HCT116 (cell line): ENCODE measurements around the gene GALNT18. TPM values are rescaled to one million over a fixed set of nuclear protein-coding genes. Genes with fewer than 3 reads are reported as not detected.

Experiments used
- ATAC-seq: fragments of 200-7000 bp; cut with Tn5 transposase; 2 replicates; pipeline ENCODE4 v1.9.1; 2020; ENCODE audit warnings: mild to moderate bottlenecking, moderate library complexity
- BruUV-seq: library from RNA; stranded (reverse); fragments of 400-500 nt; replicated peaks from 2 replicates; lab custom pipeline; 2021; lab: Mats Ljungman, UMichigan
- CTCF ChIA-PET: fragments of 300-600 bp; sonication (Branson Sonifier 250); formaldehyde crosslinking; loops from one replicate; lab custom pipeline; 2021; ENCODE audit warnings: antibody characterized with exemption; lab: Charles Lee
- POLR2A ChIA-PET: fragments of 300-600, 350-600 bp; sonication (Branson Sonifier 250); formaldehyde crosslinking; loops from one replicate; lab custom pipeline; 2021; ENCODE audit warnings: antibody characterized with exemption; lab: Charles Lee
- RAD21 ChIA-PET, 2 experiments: fragments of 300-600 bp; sonication (Branson Sonifier 250); formaldehyde crosslinking; loops; one replicate each; lab custom pipeline; 2023; ENCODE audit warnings: low total read pairs in 2 of 2; ENCODE audit not compliant: uncharacterized antibody in 2 of 2, unreplicated experiment in 2 of 2, low non-redundant PET in 1 of 2; lab: Charles Lee
- DNase-seq: peaks from one replicate; pipeline ENCODE4 v3.0.0-alpha.2; 2010; ENCODE audit warnings: low read depth, low spot score
- H2AFZ ChIP-seq: fragments of 200-600 bp; shearing (Covaris generic), sonication (generic); 2 replicates; pipeline ENCODE4 v1.6.1; 2017; ENCODE audit warnings: low read depth, mixed run types, mixed read lengths, antibody characterized with exemption, low read length; ENCODE audit not compliant: poor library complexity, severe bottlenecking
- H3K27ac ChIP-seq: 2 replicates; pipeline ENCODE4 v1.5.1; 2012; ENCODE audit warnings: low read depth, low read length
- H3K27me3 ChIP-seq: fragments of 200-600 bp; sonication (generic); 2 replicates; pipeline ENCODE4 v1.6.1; 2016; ENCODE audit warnings: mixed run types, low read length, mixed read lengths; ENCODE audit not compliant: insufficient read depth
- H3K36me3 ChIP-seq, 2 experiments: fragments of 200-500 bp in 1 of 2; fragments of 200-600 bp in 1 of 2; sonication (Bioruptor generic) in 1 of 2; sonication (generic) in 1 of 2; 2 replicates each; pipeline versions ENCODE4 v1.5.1 to v1.6.1; 2014 to 2016; ENCODE audit warnings: low read length in 2 of 2, inconsistent platforms in 1 of 2, mixed read lengths in 1 of 2, mixed run types in 1 of 2; ENCODE audit not compliant: insufficient read depth in 2 of 2, control insufficient read depth in 1 of 2
- H3K4me1 ChIP-seq, 2 experiments: fragments of 200-600 bp in 1 of 2; sonication (generic) in 1 of 2; 2 replicates each; pipeline versions ENCODE4 v1.5.1 to v1.6.1; 2012 to 2017; ENCODE audit warnings: low read length in 2 of 2, inconsistent platforms in 1 of 2, mild to moderate bottlenecking in 1 of 2, mixed read lengths in 1 of 2, mixed run types in 1 of 2, moderate library complexity in 1 of 2; ENCODE audit not compliant: insufficient read depth in 2 of 2, control insufficient read depth in 1 of 2
- H3K4me2 ChIP-seq: fragments of 200-600 bp; sonication (generic); 2 replicates; pipeline ENCODE4 v1.6.1; 2017; ENCODE audit warnings: mixed run types, low read length, mixed read lengths
- H3K4me3 ChIP-seq, 2 experiments: fragments of 200-600 bp in 1 of 2; sonication (generic) in 1 of 2; replicated peaks in 1 of 2; 2 replicates each; pipeline ENCODE4 v1.5.1; 2011 to 2016; ENCODE audit warnings: low read length in 2 of 2, control low read depth in 1 of 2, low read depth in 1 of 2, mild to moderate bottlenecking in 1 of 2, mixed read lengths in 1 of 2, mixed run types in 1 of 2
- H3K79me2 ChIP-seq: fragments of 200-600 bp; sonication (generic); 2 replicates; pipeline ENCODE4 v1.6.1; 2017; ENCODE audit warnings: mild to moderate bottlenecking, mixed run types, low read length, moderate library complexity, mixed read lengths; ENCODE audit not compliant: insufficient read depth
- H3K9ac ChIP-seq: fragments of 200-600 bp; sonication (generic); 2 replicates; pipeline ENCODE4 v1.6.1; 2016; ENCODE audit warnings: low read length, mixed read lengths
- H3K9me2 ChIP-seq: fragments of 200-600 bp; sonication (generic), shearing (Covaris generic); 2 replicates; pipeline ENCODE4 v1.6.1; 2017; ENCODE audit warnings: mixed run types, mild to moderate bottlenecking, moderate library complexity; ENCODE audit not compliant: insufficient read depth
- H3K9me3 ChIP-seq, 2 experiments: fragments of 200-500 bp in 1 of 2; fragments of 200-600 bp in 1 of 2; sonication (Bioruptor generic) in 1 of 2; sonication (generic) in 1 of 2; 2 replicates each; pipeline ENCODE4 v1.6.1; 2014 to 2017; ENCODE audit warnings: low read length in 2 of 2, mixed read lengths in 2 of 2, inconsistent platforms in 1 of 2, low read depth in 1 of 2, mild to moderate bottlenecking in 1 of 2, mixed run types in 1 of 2, moderate library complexity in 1 of 2; ENCODE audit not compliant: control insufficient read depth in 1 of 2, insufficient read depth in 1 of 2
- H4K20me1 ChIP-seq: fragments of 200-600 bp; sonication (generic), shearing (Covaris generic); 2 replicates; pipeline ENCODE4 v1.6.1; 2017; ENCODE audit warnings: mixed run types, mild to moderate bottlenecking, moderate library complexity; ENCODE audit not compliant: insufficient read depth
- ELF1 ChIP-seq: IDR thresholded peaks from 2 replicates; pipeline ENCODE4 v1.6.1; 2012; ENCODE audit warnings: low read depth, borderline replicate concordance
- POLR2A ChIP-seq: IDR thresholded peaks from 2 replicates; pipeline ENCODE4 v1.7.0; 2011; ENCODE audit warnings: borderline replicate concordance; ENCODE audit not compliant: insufficient read depth, insufficient read length; ENCODE audit errors: extremely low read depth
- RAD21 ChIP-seq: IDR thresholded peaks from 2 replicates; pipeline ENCODE4 v1.6.1; 2012; ENCODE audit warnings: low read depth, mild to moderate bottlenecking
- SIN3A ChIP-seq: IDR thresholded peaks from 2 replicates; pipeline ENCODE4 v1.6.1; 2012; ENCODE audit warnings: low read depth
- SRF ChIP-seq: IDR thresholded peaks from 2 replicates; pipeline ENCODE4 v1.6.1; 2012; ENCODE audit warnings: low read depth
- intact Hi-C: fragments of 100-400 bp; cut with micrococcal nuclease; formaldehyde crosslinking; loops from 2 replicates; pipeline ENCODE4 v1.10.0; 2022
- total RNA-seq: library from RNA; stranded (reverse); gene quantifications from one replicate; pipeline ENCODE4 v1.2.1, GENCODE V29; 2021; ENCODE audit not compliant: unreplicated experiment
- TF ChIP-seq, protein P1 (sequence below), 3 experiments: fragments of 200-600 bp in 1 of 3; sonication (generic) in 1 of 3; IDR thresholded peaks in 2 of 3; conservative IDR thresholded peaks in 1 of 3; 2 replicates each; pipeline ENCODE4 v1.5.1; 2012 to 2017; ENCODE audit warnings: low read depth in 2 of 3, low read length in 2 of 3, antibody characterized with exemption in 1 of 3, borderline replicate concordance in 1 of 3, control low read depth in 1 of 3, mild to moderate bottlenecking in 1 of 3, mixed read lengths in 1 of 3, mixed run types in 1 of 3, moderate library complexity in 1 of 3; ENCODE audit not compliant: insufficient read depth in 1 of 3
- TF ChIP-seq, protein P2 (sequence below): IDR thresholded peaks from 2 replicates; pipeline ENCODE4 v1.6.1; 2011; ENCODE audit warnings: mild to moderate bottlenecking, low read length, moderate library complexity; ENCODE audit not compliant: insufficient replicate concordance; ENCODE audit errors: extremely low read depth

The GALNT18 gene
- total RNA-seq, 1 experiment from 2014 or later, result 19.9 TPM

DNA sequence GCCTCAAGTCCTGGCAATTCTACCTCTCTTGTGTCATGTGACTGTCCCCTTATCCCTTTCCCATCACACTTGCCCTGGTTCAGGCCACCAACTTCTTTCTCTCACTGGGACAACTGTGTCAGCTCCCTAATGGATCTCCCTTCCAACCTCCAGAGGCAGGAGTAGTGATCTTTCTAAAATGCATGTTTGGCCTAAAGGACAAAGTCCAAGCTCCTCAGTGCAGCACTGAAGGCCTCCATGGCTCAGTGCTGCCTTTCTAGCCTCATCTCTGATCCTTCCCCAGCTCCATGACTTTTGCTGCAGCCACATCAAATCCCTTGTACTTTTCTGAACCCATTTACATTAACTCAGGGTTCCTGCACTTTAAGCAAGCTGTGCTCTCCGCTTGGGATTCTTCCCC lies 349.6 kb downstream of the GALNT18 start (continued):
- TF ChIP-seq, protein P1, sequence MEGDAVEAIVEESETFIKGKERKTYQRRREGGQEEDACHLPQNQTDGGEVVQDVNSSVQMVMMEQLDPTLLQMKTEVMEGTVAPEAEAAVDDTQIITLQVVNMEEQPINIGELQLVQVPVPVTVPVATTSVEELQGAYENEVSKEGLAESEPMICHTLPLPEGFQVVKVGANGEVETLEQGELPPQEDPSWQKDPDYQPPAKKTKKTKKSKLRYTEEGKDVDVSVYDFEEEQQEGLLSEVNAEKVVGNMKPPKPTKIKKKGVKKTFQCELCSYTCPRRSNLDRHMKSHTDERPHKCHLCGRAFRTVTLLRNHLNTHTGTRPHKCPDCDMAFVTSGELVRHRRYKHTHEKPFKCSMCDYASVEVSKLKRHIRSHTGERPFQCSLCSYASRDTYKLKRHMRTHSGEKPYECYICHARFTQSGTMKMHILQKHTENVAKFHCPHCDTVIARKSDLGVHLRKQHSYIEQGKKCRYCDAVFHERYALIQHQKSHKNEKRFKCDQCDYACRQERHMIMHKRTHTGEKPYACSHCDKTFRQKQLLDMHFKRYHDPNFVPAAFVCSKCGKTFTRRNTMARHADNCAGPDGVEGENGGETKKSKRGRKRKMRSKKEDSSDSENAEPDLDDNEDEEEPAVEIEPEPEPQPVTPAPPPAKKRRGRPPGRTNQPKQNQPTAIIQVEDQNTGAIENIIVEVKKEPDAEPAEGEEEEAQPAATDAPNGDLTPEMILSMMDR (IDR thresholded peaks at IDR 0.05 in 2 of 3, conservative IDR thresholded peaks at IDR 0.05 in 1 of 3; ENCODE audit: borderline replicate concordance in 1 of 3, insufficient read depth in 1 of 3, low read depth in 2 of 3, low read length in 2 of 3), result no peak

DNA sequence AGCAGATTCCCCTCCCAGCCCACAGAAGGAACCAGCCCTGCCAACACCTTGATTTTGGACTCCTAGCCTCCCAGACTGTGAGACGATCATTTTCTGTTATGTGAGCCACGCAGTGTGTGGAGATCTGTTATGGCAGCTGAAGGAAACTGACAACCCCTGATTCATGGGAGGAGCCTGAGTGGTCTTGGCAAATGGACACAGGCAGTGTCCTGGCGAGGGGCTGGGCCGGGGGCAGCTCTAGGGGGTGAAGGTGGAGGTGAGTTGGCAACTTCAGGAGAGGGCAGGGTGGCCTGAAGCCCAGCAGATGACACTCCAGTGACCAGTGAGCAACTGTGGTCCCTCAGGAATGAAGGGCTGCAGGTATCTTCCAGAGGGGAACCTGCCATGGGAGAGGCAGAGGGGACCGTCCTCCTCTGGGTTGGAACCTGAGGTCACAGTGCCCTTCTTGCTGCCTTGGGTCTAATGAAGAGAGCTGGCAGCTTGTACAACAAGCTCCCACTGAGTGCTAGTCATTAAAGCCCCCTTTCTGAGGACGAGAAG lies 351.5 kb downstream of the GALNT18 start:
- H3K36me3 ChIP-seq, result no peaks in the 10 kb centered on the region
- no peak overlapping the region for H3K4me3 ChIP-seq
- H2AFZ ChIP-seq, result no peak overlapping the region
- no peak for ATAC-seq
- ChIA-PET CTCF (no interaction called here), POLR2A (no interaction called here), RAD21 (no interaction called here)
- intact Hi-C loops, result no loop called here
- no peak overlapping the region for H3K27ac ChIP-seq
- no peaks in the 10 kb centered on the region for H3K27me3 ChIP-seq
- BruUV-seq, result no TSS peak
- DNase-seq, result no peak
- H3K4me2 ChIP-seq, result no peak overlapping the region
- H3K9me2 ChIP-seq, result peaks cover 2% of the 10 kb centered on the region; the same call in 1 of the 2 replicates
- no peaks in the 10 kb centered on the region for H3K79me2 ChIP-seq
- no peaks in the 10 kb centered on the region for H3K9me3 ChIP-seq
- TF ChIP-seq POLR2A, result no peak
- TF ChIP-seq SRF, result no peak
- peaks cover under 1 to 24% of the 10 kb centered on the region in 2 experiments; a peak in 2 of 4 replicates for H3K4me1 ChIP-seq
- no peaks in the 10 kb centered on the region for H4K20me1 ChIP-seq
- no peak overlapping the region for H3K9ac ChIP-seq

DNA sequence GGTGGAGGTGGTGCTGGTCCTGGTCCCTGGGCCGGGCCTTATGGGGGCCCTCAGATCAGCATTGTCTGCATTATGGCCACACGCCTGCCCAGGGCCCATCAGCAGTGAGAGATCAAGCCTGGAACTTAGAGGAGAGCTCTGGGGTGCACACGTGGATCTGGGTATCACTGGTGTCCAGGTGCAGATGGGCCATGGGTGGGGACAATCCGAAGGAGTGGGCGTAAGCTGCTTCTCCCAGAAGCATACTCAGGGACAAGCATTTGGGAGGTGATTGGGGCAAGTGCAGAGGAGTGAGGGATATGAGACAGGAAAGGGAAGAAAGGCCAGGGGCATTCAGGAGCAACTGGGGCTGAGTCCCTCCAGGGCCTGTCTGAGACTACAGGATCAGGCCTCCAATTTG lies 353.1 kb downstream of the GALNT18 start:
- ChIA-PET POLR2A (no interaction called here), RAD21 (no interaction called here), CTCF (no interaction called here)
- ATAC-seq (no peak), DNase-seq (no peak)
- intact Hi-C loops, result loop anchor here (10.0 kb wide), 1 partner anchor 516 kb away; no protein-coding TSS in a partner anchor
- Histone ChIP-seq H3K79me2 (no peaks in the 10 kb centered on the region), H3K4me1 (peaks cover 4 to 29% of the 10 kb centered on the region in 2 experiments; a peak in 2 of 4 replicates), H3K36me3 (no peaks in the 10 kb centered on the region), H3K4me2 (no peak overlapping the region), H2AFZ (no peak overlapping the region), H3K9ac (no peak overlapping the region), H3K27ac (no peak overlapping the region), H3K9me2 (peaks cover 2% of the 10 kb centered on the region; the same call in 1 of the 2 replicates), H3K27me3 (no peaks in the 10 kb centered on the region), H4K20me1 (no peaks in the 10 kb centered on the region), H3K9me3 (no peaks in the 10 kb centered on the region), H3K4me3 (no peak overlapping the region)
- BruUV-seq, result no TSS peak
- no peak for TF ChIP-seq SRF
- no peak for TF ChIP-seq ELF1
- no peak for TF ChIP-seq SIN3A
- TF ChIP-seq, protein P2, sequence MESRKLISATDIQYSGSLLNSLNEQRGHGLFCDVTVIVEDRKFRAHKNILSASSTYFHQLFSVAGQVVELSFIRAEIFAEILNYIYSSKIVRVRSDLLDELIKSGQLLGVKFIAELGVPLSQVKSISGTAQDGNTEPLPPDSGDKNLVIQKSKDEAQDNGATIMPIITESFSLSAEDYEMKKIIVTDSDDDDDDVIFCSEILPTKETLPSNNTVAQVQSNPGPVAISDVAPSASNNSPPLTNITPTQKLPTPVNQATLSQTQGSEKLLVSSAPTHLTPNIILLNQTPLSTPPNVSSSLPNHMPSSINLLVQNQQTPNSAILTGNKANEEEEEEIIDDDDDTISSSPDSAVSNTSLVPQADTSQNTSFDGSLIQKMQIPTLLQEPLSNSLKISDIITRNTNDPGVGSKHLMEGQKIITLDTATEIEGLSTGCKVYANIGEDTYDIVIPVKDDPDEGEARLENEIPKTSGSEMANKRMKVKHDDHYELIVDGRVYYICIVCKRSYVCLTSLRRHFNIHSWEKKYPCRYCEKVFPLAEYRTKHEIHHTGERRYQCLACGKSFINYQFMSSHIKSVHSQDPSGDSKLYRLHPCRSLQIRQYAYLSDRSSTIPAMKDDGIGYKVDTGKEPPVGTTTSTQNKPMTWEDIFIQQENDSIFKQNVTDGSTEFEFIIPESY, result no peak
- TF ChIP-seq, protein P1 (IDR thresholded peaks at IDR 0.05 in 2 of 3, conservative IDR thresholded peaks at IDR 0.05 in 1 of 3; ENCODE audit: borderline replicate concordance in 1 of 3, insufficient read depth in 1 of 3, low read depth in 2 of 3, low read length in 2 of 3), result no peak
- no peak for TF ChIP-seq RAD21
